H9 (cell line): ENCODE data around the gene OR5J2. TPM values are rescaled to one million over a fixed set of nuclear protein-coding genes. Genes with fewer than 3 reads are reported as not detected.

Experiments used
- DNase-seq: peaks from one replicate; pipeline ENCODE4 v3.0.0-alpha.2; 2017
- H2AFZ ChIP-seq: one replicate; pipeline ENCODE4 v1.6.1; 2013; ENCODE audit warnings: mild to moderate bottlenecking, low read length, control low read depth, moderate library complexity
- H2AK5ac ChIP-seq: 2 replicates; pipeline ENCODE4 v1.6.1; 2013; ENCODE audit warnings: low read length, control low read depth, mixed read lengths; ENCODE audit not compliant: insufficient read length
- H2BK120ac ChIP-seq: one replicate; pipeline ENCODE4 v1.6.1; 2013; ENCODE audit warnings: low read depth, mild to moderate bottlenecking, low read length, control low read depth, inconsistent platforms; ENCODE audit not compliant: poor library complexity, severe bottlenecking
- H2BK12ac ChIP-seq: 2 replicates; pipeline ENCODE4 v1.6.1; 2013; ENCODE audit warnings: low read length, control low read depth, mixed read lengths, low read depth; ENCODE audit not compliant: insufficient read length
- H2BK15ac ChIP-seq: 2 replicates; pipeline ENCODE4 v1.6.1; 2013; ENCODE audit warnings: low read depth, low read length, control low read depth
- H2BK20ac ChIP-seq: one replicate; pipeline ENCODE4 v1.6.1; 2013; ENCODE audit warnings: low read depth, mild to moderate bottlenecking, low read length, control low read depth, inconsistent platforms; ENCODE audit not compliant: poor library complexity, severe bottlenecking
- H2BK5ac ChIP-seq: 2 replicates; pipeline ENCODE4 v1.6.1; 2013; ENCODE audit warnings: low read length, control low read depth, mixed read lengths; ENCODE audit not compliant: insufficient read length
- H3K14ac ChIP-seq: 2 replicates; pipeline ENCODE4 v1.6.1; 2013; ENCODE audit warnings: low read length, control low read depth; ENCODE audit not compliant: insufficient read depth
- H3K18ac ChIP-seq: 2 replicates; pipeline ENCODE4 v1.6.1; 2013; ENCODE audit warnings: low read depth, mild to moderate bottlenecking, mixed read lengths, low read length, control low read depth; ENCODE audit not compliant: insufficient read length
- H3K23ac ChIP-seq: 2 replicates; pipeline ENCODE4 v1.6.1; 2013; ENCODE audit warnings: low read length, control low read depth, mixed read lengths, low read depth; ENCODE audit not compliant: insufficient read length
- H3K23me2 ChIP-seq: 2 replicates; pipeline ENCODE4 v1.6.1; 2013; ENCODE audit warnings: low read depth, mild to moderate bottlenecking, mixed read lengths, low read length, control low read depth; ENCODE audit not compliant: insufficient read length, poor library complexity, severe bottlenecking
- H3K27ac ChIP-seq: 2 replicates; pipeline ENCODE4 v1.5.1; 2013; ENCODE audit warnings: low read length, control low read depth, mixed read lengths, low read depth; ENCODE audit not compliant: insufficient read length
- H3K27me3 ChIP-seq: 2 replicates; pipeline ENCODE4 v1.6.1; 2013; ENCODE audit warnings: low read length, control low read depth, inconsistent platforms; ENCODE audit not compliant: insufficient read depth
- H3K4ac ChIP-seq: 2 replicates; pipeline ENCODE4 v1.6.1; 2013; ENCODE audit warnings: low read depth, mild to moderate bottlenecking, control low read depth, inconsistent platforms, low read length, moderate library complexity
- H3K4me1 ChIP-seq: 2 replicates; pipeline ENCODE4 v1.6.1; 2013; ENCODE audit warnings: low read length, control low read depth, inconsistent platforms; ENCODE audit not compliant: insufficient read depth
- H3K4me2 ChIP-seq: 2 replicates; pipeline ENCODE4 v1.6.1; 2013; ENCODE audit warnings: low read length, control low read depth, mixed read lengths; ENCODE audit not compliant: insufficient read length, insufficient read depth
- H3K56ac ChIP-seq: 2 replicates; pipeline ENCODE4 v1.6.1; 2013; ENCODE audit warnings: low read depth, mild to moderate bottlenecking, mixed read lengths, low read length, control low read depth; ENCODE audit not compliant: insufficient read length
- H3K79me1 ChIP-seq: 2 replicates; pipeline ENCODE4 v1.6.1; 2013; ENCODE audit warnings: low read depth, mild to moderate bottlenecking, moderate library complexity, low read length, control low read depth, inconsistent platforms; ENCODE audit not compliant: insufficient read depth, poor library complexity, severe bottlenecking
- H3K79me2 ChIP-seq: 2 replicates; pipeline ENCODE4 v1.6.1; 2013; ENCODE audit warnings: low read length, control low read depth, inconsistent platforms; ENCODE audit not compliant: insufficient read depth
- H3K9ac ChIP-seq: 2 replicates; pipeline ENCODE4 v1.6.1; 2013; ENCODE audit warnings: low read length, control low read depth, mixed read lengths; ENCODE audit not compliant: insufficient read length; ENCODE audit errors: extremely low read depth
- H3K9me3 ChIP-seq: one replicate; pipeline ENCODE4 v1.6.1; 2013; ENCODE audit warnings: low read depth, low read length, inconsistent platforms; ENCODE audit not compliant: control insufficient read depth
- H3T11ph ChIP-seq: one replicate; pipeline ENCODE4 v1.6.1; 2013; ENCODE audit warnings: mild to moderate bottlenecking, low read length, control low read depth, inconsistent platforms
- H4K20me1 ChIP-seq: one replicate; pipeline ENCODE4 v1.6.1; 2013; ENCODE audit not compliant: control insufficient read depth, insufficient read length, insufficient read depth
- H4K5ac ChIP-seq: 2 replicates; pipeline ENCODE4 v1.6.1; 2013; ENCODE audit warnings: low read depth, mild to moderate bottlenecking, mixed read lengths, low read length, control low read depth; ENCODE audit not compliant: insufficient read length
- H4K8ac ChIP-seq: replicated peaks from 2 replicates; pipeline ENCODE4 v1.6.1; 2013; ENCODE audit warnings: low read length, control low read depth, mixed read lengths, low read depth; ENCODE audit not compliant: insufficient read length
- H4K91ac ChIP-seq: 2 replicates; pipeline ENCODE4 v1.6.1; 2013; ENCODE audit warnings: low read depth, mild to moderate bottlenecking, moderate library complexity, mixed read lengths, low read length, control low read depth; ENCODE audit not compliant: insufficient read length
- H3K27ac Mint-ChIP-seq, 3 experiments: 2 replicates in 2 of 3; 3 replicates in 1 of 3; pipeline ENCODE4 v1.8.0; 2020 to 2021; ENCODE audit warnings: mixed read lengths in 3 of 3, mild to moderate bottlenecking in 1 of 3, moderate library complexity in 1 of 3
- H3K27me3 Mint-ChIP-seq: 2 replicates; pipeline ENCODE4 v1.8.0; 2021; ENCODE audit warnings: low read depth, mild to moderate bottlenecking, moderate library complexity, mixed read lengths
- H3K36me3 Mint-ChIP-seq, 3 experiments: 2 replicates in 2 of 3; 3 replicates in 1 of 3; pipeline ENCODE4 v1.8.0; 2020 to 2021; ENCODE audit warnings: low read depth in 3 of 3, mixed read lengths in 3 of 3; ENCODE audit not compliant: insufficient read depth in 1 of 3
- H3K4me1 Mint-ChIP-seq, 2 experiments: 2 replicates each; pipeline ENCODE4 v1.8.0; 2020; ENCODE audit warnings: mixed read lengths in 2 of 2
- H3K4me3 Mint-ChIP-seq, 2 experiments: 2 replicates in 1 of 2; 3 replicates in 1 of 2; pipeline ENCODE4 v1.8.0; 2020 to 2021; ENCODE audit warnings: mild to moderate bottlenecking in 2 of 2, mixed read lengths in 2 of 2, moderate library complexity in 1 of 2
- H3K9me3 Mint-ChIP-seq, 2 experiments: 2 replicates in 1 of 2; 3 replicates in 1 of 2; pipeline ENCODE4 v1.8.0; 2020; ENCODE audit warnings: mild to moderate bottlenecking in 2 of 2, mixed read lengths in 2 of 2, moderate library complexity in 1 of 2
- total RNA-seq: library from RNA; stranded (reverse); gene quantifications from 2 replicates; pipeline ENCODE4 v1.2.1, GENCODE V29; 2021
- TF ChIP-seq, protein P1 (sequence below): fragments of 200-600 bp; sonication (generic); conservative IDR thresholded peaks from 3 replicates; pipeline ENCODE4 v1.8.0; 2021; ENCODE audit warnings: antibody characterized with exemption, mild to moderate bottlenecking

The OR5J2 gene
- total RNA-seq, 1 experiment from 2014 or later: not detected

DNA sequence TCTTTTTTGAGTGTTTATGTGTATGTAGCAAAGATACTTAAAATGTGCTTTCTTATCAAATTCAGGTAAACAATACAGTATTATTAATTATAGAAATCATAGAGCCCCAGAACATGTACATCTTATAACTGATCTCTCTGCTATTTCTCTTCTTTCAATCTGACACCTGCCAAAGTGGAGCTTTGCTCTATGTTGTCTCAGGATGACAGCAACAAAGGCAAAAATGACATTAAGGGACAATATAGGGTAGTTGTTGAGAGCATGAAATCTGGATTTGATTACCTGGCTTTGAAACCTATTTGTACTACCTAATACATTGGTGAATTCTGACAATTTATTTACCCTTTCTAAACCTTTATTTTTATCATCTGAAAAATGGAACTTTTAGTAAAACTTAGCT lies 7.0 kb downstream of the OR5J2 start:
- no peak overlapping the region for H3K18ac ChIP-seq
- no peak overlapping the region for H2AFZ ChIP-seq
- no peaks in the 10 kb centered on the region for H3K4me1 Mint-ChIP-seq
- DNase-seq: no peak
- no peaks in the 10 kb centered on the region for H3K27me3 ChIP-seq
- H3K4me3 Mint-ChIP-seq: no peak overlapping the region
- peaks cover 5 to 9% (median 7%) of the 10 kb centered on the region in 3 experiments; a peak in 6 of 7 replicates for H3K36me3 Mint-ChIP-seq
- H2BK15ac ChIP-seq: no peak overlapping the region
- no peak overlapping the region for H3K9ac ChIP-seq
- H4K8ac ChIP-seq: no peak overlapping the region
- no peak overlapping the region for H3K27ac Mint-ChIP-seq
- no peak overlapping the region for H3K4ac ChIP-seq
- no peak overlapping the region for H2BK12ac ChIP-seq
- H3K9me3 ChIP-seq: peaks cover 11% of the 10 kb centered on the region
- no peak overlapping the region for H3T11ph ChIP-seq
- no peak overlapping the region for H4K5ac ChIP-seq
- H3K27me3 Mint-ChIP-seq: no peaks in the 10 kb centered on the region
- H2AK5ac ChIP-seq: no peak overlapping the region
- H3K27ac ChIP-seq: no peak overlapping the region
- no peak overlapping the region for H3K23ac ChIP-seq
- H3K14ac ChIP-seq: no peak overlapping the region
- H2BK5ac ChIP-seq: no peak overlapping the region
- no peak overlapping the region for H4K91ac ChIP-seq
- no peaks in the 10 kb centered on the region for H3K4me1 ChIP-seq
- TF ChIP-seq, protein P1, sequence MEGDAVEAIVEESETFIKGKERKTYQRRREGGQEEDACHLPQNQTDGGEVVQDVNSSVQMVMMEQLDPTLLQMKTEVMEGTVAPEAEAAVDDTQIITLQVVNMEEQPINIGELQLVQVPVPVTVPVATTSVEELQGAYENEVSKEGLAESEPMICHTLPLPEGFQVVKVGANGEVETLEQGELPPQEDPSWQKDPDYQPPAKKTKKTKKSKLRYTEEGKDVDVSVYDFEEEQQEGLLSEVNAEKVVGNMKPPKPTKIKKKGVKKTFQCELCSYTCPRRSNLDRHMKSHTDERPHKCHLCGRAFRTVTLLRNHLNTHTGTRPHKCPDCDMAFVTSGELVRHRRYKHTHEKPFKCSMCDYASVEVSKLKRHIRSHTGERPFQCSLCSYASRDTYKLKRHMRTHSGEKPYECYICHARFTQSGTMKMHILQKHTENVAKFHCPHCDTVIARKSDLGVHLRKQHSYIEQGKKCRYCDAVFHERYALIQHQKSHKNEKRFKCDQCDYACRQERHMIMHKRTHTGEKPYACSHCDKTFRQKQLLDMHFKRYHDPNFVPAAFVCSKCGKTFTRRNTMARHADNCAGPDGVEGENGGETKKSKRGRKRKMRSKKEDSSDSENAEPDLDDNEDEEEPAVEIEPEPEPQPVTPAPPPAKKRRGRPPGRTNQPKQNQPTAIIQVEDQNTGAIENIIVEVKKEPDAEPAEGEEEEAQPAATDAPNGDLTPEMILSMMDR: no peak
- H3K4me2 ChIP-seq: no peak overlapping the region
- H3K56ac ChIP-seq: no peak overlapping the region
- no peaks in the 10 kb centered on the region for H3K79me2 ChIP-seq
- no peak overlapping the region for H2BK120ac ChIP-seq
- peaks cover 24 to 46% of the 10 kb centered on the region in 2 experiments for H3K9me3 Mint-ChIP-seq
- no peaks in the 10 kb centered on the region for H3K23me2 ChIP-seq
- no peaks in the 10 kb centered on the region for H4K20me1 ChIP-seq
- H2BK20ac ChIP-seq: no peak overlapping the region
- H3K79me1 ChIP-seq: no peaks in the 10 kb centered on the region
